GM21447 (cell line): ENCODE measurements around the gene PRR23B.
"Not testable (repeated sequence)": the region's sequence is repeated elsewhere in the genome, so short reads cannot be mapped to it uniquely, and the experiment has no call there.

Experiments
- ATAC-seq: cut with Tn5 transposase; IDR thresholded peaks from one replicate; pipeline ENCODE4 v1.9.1; 2021; ENCODE audit not compliant: unreplicated experiment

PRR23B gene

DNA sequence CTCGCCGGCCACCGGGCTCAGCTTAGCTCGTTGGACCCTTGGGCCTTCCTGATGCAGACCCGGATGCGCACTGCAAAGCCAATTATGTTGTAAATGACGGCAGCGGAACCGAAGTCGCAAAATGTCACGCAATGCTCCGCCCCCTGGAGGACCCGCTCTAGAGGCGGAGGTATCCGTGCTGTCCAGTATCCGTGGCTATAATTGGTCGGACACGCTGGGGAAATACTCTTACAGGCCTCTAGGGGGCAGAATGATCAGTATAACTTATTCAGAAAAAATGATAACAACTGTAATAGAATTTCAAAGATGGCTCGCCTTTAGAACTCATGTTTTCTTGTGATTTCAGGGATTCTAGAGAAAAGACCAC, at the start of gene PRR23B:
Gene PRR23B (minus strand): TSS at position 59 of the 367 bp plus-strand sequence. CDS start 265 bp downstream, outside the sequence.
- ATAC-seq, result no peak

DNA sequence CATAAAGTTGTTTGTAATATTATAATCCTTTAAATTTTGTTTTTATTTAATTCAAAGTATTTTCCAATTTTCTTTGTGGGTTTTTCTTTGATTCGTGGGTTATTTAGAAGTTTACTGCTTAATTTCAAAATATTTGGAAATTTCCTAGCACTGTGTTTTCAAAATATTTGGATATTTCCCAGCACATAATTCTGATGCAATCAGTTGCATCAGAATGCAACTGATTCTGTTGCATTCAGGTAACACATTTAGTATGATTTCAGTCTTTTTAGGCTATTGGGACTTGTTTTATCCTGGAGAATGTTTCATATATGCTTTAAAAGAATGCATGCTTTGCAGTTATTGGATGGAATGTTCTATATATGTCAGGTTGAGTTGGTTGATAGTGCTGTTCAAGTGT, 42.2 kb upstream of the PRR23B start:
- ATAC-seq, result no peak

DNA sequence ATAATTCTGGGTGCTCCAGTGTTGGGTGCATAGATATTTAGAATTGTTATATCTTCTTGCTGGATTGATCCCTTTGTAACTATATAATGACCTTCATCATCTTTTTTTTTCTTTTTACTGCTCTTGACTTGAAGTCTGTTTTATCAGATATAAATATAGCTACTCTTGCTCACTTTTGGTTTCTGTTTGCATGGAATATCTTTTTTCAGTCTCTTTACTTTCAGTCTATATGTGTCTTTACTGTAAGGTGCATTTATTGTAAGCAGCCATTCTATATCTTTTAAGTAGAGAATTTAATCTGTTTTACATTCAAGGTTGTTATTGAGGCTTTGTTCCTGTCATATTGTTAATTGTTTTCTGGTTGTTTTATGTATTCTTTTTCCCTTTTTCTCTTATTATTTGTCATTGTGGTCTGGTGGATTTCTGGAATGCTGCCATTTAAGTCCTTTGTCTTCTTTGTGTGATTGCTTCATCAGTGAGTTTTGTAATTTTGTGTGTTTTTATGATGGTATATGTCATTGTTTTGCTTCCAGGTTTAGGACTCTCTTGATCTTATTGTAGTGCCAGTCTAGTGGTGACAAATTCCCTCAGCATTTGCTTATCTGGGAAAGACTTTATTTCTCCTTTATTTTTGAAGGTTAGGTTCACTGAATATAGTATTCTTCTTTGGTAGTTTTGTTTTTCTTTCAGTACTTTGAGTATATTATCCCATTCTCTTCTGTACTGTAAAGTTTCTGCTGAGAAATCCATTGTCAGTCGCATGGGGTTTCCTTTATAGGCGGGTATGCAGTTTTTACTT, 32.3 kb upstream of the PRR23B start:
- no peak for ATAC-seq

DNA sequence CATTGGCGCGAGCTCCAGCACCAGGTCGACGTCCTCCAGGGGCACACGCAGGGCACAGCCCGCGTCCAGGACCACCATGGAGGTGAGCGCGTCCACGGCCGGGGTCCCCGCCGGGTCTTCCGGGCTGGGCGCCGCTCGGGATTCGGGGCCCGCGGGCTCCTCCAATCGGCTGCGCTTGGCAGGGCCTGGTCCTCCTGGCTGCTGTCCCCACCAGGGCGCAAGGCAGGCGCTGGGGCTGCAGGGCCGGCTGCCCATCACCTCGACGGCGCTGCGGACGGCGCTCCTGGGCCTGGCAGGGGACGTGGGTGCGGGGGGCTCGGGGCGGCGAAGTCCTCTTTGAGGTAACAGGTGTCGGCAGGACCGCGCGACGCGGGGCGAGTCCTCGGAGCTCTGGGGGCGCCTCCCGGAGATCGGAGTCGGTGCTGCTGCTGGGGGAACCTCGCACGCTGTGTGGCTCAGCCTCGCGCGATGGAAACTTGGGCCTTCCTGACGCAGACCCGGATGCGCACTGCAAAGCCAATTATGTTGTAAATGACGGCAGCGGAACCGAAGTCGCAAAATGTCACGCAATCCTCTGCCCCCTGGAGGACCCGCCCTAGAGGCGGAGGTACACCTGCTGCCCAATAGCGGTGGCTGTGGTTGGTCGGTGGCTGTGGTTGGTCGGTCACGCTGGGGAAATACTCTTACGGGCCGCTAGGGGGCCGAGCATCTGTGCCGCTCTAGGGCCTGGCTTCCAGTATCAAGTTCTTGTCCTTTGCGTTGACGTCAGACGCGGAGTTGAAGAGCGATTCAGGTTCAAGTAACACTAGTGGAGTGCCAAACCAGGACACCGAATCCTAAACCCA, 23.9 kb upstream of the PRR23B start, which contains the start of gene PRR23C:
Gene PRR23C (minus strand): TSS at position 527 of the 845 bp plus-strand sequence. CDS start 272 bp downstream, at position 255.
- ATAC-seq, result no peak

DNA sequence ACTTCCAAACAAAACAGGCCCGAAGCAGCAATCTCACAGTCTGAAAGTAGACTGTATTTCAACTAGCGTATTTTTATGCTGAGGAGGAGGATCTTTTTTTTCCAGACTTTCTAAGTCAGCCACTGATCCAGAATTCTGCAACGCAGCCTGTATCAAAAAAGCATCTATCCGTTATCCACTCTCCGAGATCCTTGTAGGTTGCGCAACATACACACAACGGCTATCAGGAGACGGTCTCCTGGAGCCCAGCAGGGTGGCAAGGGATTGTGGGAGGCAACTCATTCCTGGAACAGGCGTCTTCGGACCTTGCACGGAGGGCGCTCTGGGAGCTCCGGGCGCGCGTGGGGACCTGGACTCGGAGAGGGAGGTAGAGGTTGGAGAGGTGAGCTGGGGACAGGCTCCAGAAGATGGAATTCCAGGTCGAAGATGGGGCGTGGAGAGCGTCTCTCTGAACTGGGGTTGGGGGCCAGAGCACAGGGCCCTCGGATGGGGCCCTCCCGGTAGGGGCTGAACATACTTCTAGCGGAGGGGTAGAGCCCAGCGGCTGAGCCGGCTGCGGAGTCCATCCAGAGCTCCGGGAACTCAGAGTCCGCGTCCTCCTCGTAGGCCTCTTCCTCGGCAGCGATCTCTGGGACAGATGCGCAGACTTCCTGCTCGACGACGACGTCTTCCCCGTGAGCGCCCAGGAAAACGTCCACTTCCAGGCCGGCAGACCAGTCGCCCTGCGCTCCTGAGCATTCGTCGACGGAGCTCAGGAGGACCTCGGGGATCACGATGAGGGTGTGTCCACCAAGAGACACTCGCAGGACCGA, 23.0 kb upstream of the PRR23B start:
- ATAC-seq, result no peak

DNA sequence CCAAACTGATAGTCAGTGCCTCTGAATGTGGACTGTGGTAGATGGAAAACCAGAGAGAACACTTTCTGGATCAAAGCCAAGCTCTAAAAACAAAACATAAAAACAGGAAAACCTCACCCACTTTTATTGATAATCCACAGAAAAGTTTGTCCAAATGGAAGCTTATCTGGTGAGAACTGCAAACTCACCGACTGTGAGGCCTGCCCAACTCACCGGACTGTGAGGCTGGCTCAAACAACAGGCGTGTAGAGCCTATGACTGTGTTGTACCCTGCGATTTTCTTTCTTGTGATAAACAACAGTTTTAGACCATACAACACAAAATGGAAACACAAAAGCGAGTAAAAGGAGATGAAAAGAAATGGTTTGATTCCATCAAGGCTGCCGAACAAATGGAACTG, 16.8 kb upstream of the PRR23B start:
- no peak for ATAC-seq

DNA sequence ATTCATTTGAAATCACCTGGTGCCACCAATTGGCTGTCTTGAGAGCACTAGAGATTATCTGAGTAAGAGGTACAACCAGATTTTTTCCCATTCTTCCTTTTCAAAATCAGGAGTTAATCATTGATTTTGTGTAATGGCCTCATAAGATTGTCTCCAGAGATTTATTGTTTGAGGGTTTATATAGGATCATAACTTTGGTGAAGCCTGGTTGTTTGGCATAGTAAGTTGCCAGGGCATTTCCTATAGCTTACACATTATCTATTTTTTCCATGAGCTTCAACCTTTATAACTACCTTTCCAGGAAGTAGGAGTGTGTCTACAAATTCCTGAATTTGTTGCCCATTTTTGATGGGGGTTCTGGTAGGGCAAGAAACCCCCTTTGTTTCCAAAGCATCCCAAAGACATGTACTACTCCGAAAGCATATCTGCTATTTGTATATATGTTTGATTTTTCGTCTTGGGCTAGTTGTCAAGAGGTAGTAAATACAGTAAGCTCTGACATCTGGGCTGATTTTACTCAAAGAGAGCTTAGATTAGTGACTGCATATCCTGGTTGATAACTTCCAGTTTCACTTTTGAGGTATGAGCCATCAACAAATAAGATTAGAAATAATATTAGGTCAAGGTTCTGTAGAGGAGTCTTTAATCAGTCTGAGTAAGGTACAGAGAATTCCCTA, 11.7 kb upstream of the PRR23B start:
- ATAC-seq, result no peak

DNA sequence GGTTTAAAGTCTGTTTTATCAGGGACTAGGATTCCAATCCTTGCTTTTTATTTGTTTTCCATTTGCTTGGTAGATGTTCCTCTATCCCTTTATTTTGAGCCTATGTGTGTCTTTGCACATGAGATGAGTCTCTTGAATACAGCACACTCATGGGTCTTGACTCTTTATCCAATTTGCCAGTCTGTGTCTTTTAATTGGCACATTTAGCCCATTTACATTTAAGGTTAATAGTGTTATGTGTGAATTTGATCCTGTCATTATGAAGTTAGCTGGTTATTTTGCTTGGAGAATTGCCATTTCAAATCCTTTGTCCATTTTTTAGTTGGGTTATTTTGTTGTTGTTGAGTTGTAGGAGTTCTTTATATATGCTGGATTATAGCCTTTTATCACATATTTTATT, 9.8 kb upstream of the PRR23B start:
- ATAC-seq, result not testable (repeated sequence)

DNA sequence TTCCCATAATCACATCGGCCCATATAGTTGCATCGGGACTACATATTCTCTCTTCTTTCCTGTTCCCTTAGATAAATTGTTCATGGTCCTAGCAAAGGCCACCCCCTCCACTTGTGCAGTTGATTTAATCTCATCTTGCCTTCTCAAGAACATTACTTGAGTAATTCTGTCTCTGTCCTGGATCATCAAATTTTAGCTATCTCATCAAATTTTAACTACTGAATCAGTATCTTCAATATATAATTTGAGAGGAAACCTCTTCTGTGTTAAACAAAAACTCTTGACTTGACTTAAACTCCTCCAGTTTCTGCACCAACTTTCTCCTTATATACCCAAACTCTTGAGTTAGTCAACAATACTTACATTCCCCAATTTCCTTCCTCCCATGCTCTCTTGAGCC, 4.2 kb upstream of the PRR23B start:
- ATAC-seq, result no peak

DNA sequence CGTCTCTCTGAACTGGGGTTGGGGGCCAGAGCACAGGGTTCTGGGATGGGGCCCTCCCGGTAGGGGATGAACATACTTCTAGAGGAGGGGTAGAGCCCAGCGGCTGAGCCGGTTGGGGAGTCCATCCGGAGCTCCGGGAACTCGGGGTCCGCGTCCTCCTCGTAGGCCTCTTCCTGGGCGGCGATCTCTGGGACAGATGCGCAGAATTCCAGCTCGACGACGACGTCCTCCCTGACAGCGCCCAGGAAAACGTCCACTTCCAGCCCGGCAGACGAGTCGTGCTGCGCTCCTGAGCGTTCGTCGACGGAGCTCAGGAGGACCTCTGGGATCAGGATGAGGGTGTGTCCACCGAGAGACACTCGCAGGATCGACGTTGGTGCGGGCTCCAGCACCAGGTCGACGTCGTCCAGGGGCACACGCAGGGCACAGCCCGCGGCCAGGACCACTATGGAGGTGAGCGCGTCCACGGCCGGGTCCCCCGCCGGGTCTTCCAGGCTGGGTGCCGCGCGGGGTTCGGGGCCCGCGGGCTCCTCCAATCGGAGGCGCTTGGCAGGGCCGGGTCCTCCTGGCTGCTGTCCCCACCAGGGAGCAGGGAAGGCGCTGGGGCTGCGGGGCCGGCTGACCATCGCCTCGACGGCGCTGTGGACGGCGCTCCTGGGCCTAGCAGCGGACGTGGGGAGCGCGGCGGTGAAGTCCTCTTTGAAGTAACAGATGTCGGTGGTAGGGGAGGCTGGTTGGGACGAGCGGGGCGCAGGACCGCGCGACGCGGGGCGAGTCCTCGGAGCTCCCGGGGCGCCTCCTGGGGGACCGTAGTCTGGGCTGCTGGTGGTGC, 474 bp downstream of the PRR23B start:
- no peak for ATAC-seq

DNA sequence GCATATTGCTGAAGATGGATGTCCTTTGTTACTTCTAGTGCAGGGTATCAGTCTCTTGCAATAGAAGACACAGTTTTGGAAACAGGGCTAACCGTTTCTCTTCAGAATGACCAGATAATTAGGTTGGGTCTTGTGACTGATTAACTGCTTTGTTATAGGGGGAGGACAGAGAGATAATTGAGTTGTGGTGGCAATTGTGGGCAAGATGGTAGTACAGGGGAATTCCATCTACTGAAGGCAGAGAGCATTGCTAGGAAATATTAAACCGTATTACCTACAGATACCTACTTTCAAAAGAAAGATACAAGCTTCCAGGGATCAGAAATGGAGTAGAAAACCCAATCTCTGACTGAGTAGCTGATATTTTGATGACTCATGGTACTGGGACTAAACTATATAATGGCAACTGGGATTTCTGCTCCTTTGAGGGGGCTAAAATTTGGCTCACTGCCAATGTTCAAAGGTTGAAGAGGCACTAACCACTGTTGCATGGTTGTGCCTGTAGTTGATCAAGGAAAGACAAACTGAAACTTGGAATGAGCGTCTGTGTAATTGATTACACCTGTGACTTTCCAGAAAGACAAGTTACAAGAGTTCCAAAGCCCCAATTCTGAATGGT, 4.2 kb downstream of the PRR23B start:
- ATAC-seq, result no peak

DNA sequence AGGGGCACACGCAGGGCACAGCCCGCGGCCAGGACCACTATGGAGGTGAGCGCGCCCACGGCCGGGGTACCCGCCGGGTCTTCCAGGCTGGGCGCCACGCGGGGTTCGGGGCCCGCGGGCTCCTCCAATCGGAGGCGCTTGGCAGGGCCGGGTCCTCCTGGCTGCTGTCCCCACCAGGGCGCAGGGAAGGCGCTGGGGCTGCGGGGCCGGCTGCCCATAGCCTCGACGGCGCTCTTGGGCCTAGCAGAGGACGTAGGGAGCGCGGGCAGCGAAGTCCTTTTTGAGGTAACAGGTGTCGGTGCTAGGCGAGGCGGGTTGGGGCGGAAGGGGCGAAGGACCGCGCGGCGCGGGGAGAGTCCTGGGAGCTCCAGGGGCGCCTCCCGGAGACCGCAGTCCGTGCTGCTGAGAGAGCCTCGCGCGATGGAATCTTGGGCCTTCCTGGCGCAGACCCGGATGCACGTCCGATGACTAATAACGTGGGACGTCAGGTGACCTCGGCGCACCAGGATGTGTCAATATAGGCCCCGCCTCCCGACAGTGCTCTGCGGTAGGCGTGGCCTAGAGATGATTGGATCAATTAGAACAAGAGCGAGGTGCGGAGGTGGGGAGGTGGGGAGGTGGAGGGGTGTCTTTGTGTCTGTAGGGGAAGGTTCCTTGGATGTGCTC, 14.5 kb downstream of the PRR23B start, which contains the start of gene PRR23A:
Gene PRR23A (minus strand): TSS at position 218 of the 666 bp plus-strand sequence. CDS start 0 bp downstream, at position 218.
- no peak for ATAC-seq

DNA sequence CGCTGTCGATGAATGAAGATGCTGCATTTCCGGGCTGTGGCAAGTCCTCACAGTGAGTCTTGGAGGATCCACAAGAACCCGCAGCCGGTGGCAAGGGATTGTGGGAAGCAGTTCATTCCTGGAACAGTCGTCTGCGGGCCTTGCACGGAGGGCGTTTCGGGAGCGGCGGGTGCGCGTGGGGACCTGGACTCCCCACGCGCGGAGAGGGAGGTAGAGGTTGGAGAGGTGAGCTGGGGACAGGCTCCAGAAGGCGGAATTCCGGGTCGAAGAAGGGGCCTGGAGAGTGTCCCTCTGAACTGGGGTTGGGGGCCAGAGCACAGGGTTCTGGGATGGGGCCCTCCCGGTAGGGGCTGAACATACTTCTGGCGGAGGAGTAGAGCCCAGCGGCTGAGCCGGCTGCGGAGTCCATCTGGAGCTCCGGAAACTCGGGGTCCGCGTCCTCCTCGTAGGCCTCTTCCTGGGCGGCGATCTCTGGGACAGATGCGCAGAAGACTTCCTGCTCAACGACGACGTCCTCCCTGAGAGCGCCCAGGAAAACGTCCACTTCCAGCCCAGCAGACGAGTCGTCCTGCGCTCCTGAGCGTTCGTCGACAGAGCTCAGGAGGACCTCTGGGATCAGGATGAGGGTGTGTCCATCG, 15.3 kb downstream of the PRR23B start:
- no peak for ATAC-seq

DNA sequence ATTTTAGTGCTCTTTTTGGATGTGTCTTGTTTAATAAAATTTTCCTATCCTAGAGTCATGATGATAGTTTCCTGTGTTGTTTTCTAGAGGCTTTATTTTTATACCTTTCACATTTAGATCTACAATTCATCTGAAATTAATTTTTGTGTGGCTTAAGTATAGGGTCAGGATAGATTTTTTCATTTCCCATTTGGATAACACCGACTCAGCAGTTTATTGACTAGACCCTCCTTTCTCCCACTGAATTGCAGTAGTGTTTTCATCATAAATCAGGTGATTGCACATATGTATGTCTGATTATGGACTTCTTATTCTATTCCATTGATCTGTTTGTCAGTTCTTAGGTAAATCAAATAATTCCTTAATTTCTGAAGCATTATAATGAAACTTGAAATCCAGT, 25.0 kb downstream of the PRR23B start:
- ATAC-seq, result no peak

DNA sequence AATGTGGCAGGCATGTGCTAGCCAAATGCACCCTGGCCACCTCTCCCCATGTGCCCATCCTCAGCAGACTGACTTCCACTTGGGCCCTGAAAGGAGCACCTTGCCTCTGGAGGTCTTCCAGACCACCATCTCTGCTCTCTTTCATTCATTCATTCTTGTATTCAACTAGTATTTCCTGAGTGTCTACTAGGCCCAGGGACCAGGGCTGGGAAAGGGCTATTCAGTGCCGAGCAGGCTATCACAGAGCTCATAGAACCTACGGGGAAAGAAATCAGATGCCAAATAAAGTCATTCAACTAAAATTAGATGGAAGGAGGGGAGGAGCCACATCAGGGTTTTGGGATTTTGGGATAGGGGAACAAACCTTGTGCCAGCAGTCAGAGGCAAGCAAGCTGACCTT, 33.5 kb downstream of the PRR23B start:
- ATAC-seq, result no peak

DNA sequence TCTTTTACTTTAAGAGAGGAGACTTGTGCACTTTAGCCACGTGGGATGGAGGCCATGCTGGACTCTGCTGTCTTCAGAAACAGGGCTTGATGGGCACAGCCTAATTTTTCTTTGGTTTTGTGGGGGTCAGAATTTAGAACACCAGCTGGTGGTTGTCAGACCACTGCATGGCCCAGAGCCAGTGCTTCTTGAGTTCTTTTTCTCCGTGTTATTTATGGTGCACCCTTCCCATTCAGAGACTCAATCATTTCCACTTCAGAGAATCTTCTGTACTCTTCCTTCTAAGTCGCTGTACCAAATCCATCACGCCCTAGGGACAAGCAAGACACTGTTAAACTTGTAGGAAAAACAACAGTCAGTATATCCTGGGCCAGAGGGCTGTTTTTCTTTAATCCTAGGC, 34.8 kb downstream of the PRR23B start:
- ATAC-seq, result no peak

DNA sequence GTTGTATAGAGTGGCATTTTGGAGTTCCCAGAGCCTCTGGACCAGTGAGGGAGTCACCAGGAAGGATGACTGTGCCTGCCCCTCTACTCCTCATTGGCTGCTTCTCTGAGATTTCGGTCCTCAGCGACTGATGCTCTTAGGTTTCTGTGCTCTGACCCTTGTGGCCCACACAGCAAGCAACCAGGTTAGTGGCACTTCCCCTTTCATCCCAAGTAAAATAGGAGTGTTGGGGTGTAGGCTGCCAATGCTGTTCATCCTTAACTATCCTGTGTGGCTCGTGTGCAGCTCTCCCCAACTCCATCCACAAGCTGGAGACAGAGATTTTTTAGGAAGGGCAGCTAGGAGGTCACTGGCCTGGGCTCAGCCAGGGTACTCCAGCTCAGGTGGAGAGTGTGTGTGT, 35.9 kb downstream of the PRR23B start:
- no peak for ATAC-seq

DNA sequence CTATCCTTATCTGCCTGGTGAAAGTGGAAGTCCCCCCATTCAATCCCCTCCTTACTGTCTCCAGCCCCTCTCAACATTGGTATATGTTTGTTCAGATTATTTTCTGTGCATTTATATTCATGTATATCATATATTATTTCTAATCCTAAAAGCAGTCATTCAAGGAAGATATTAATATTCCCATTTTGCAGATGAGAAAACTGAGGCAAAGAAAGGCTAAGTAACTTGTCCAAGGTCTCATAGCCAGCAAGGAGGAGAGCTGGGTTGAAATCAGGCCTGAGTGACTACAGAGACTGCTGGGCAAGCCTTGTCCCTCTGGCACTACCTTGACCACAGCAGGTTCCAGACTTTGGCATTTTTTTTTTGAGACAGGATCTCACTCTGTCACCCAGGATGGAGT, 44.7 kb downstream of the PRR23B start:
- no peak for ATAC-seq
